ENCODE data around the gene CHRM2. TPM values are rescaled to one million over a fixed set of nuclear protein-coding genes. Genes with fewer than 3 reads are reported as not detected.

The CHRM2 gene
- total and polyA plus RNA-seq, 2 of the 4 experiments (the other 2 are of a cell fraction), result 79.3 to 184 TPM

GRCh38 chr7:136845899-136846465, 22.5 kb upstream of the CHRM2 start:
- H3K79me1 ChIP-seq (ENCODE audit: low read depth in 1 of 2, low read length in 2 of 2), result no peaks in the 10 kb centered on the region
- no CpG with 5 or more reads among the region's 1 CpG for WGBS, 2 experiments (ENCODE audit: extremely low coverage in 2 of 2, insufficient read length in 1 of 2)
- H2AFZ ChIP-seq (replicated peaks; ENCODE audit: low read length, poor library complexity), result no peak overlapping the region
- in situ Hi-C loops (cut with MboI; ENCODE audit: low sequenced_read_pairs) (no loop called here), dilution Hi-C loops (cut with HindIII; ENCODE audit: low sequenced_read_pairs, unreplicated experiment) (no loop called here), intact Hi-C loops (cut with micrococcal nuclease) (no loop called here)
- H3K4me1 ChIP-seq (ENCODE audit: control insufficient read depth, insufficient read depth, low read length), result no peaks in the 10 kb centered on the region
- H4K91ac ChIP-seq (ENCODE audit: insufficient read depth, low read depth, low read length), result no peak overlapping the region
- peaks cover 7% of the 10 kb centered on the region for H3K27me3 ChIP-seq (ENCODE audit: control insufficient read depth, insufficient read depth, low read length)
- no peaks in the 10 kb centered on the region for H3K9me3 ChIP-seq (ENCODE audit: control insufficient read depth, insufficient read depth, low read length)
- H4K8ac ChIP-seq (ENCODE audit: low read depth in 2 of 2, low read length in 2 of 2), result no peak overlapping the region
- H3K14ac ChIP-seq (replicated peaks; ENCODE audit: low read depth, low read length), result no peak overlapping the region
- H3K4me3 ChIP-seq (ENCODE audit: insufficient read depth, low read depth, low read length), result no peak overlapping the region
- no peak overlapping the region for H2BK15ac ChIP-seq (ENCODE audit: low read depth, low read length)
- H3K36me3 ChIP-seq (ENCODE audit: control insufficient read depth, insufficient read depth, low read length), result no peaks in the 10 kb centered on the region
- no peak overlapping the region for H3K27ac ChIP-seq (ENCODE audit: insufficient read depth, low read length)
- ATAC-seq (ENCODE audit: low read depth) (no peak), DNase-seq (peak; percentile 29)
- H3K4ac ChIP-seq (ENCODE audit: low read depth, low read length), result no peak overlapping the region
- H3K56ac ChIP-seq (ENCODE audit: extremely low read depth, insufficient read depth, low read length), result no peak overlapping the region
- no peaks in the 10 kb centered on the region for H4K20me1 ChIP-seq (ENCODE audit: insufficient read depth, low read length)
- no peaks in the 10 kb centered on the region for H3K9me1 ChIP-seq (ENCODE audit: insufficient read depth, low read length)
- no peak overlapping the region for H3K18ac ChIP-seq (ENCODE audit: low read depth, low read length)
- H3K9ac ChIP-seq (ENCODE audit: low read depth, low read length), result no peak overlapping the region
- TF ChIP-seq USF2 (IDR thresholded peaks at IDR 0.05; ENCODE audit: low read depth, low read length) (no peak), CEBPB (IDR thresholded peaks at IDR 0.05; ENCODE audit: low read depth, low read length) (no peak), ELK1 (IDR thresholded peaks at IDR 0.05; ENCODE audit: borderline replicate concordance, low read depth, low read length) (no peak), RCOR1 (IDR thresholded peaks at IDR 0.05; ENCODE audit: insufficient replicate concordance, low read length) (no peak), MAFK (IDR thresholded peaks at IDR 0.05; ENCODE audit: low read depth, low read length) (no peak), CHD1 (IDR thresholded peaks at IDR 0.05; ENCODE audit: low read depth, low read length) (no peak), RAD21 (IDR thresholded peaks at IDR 0.05; ENCODE audit: low read length) (no peak), FOS (IDR thresholded peaks at IDR 0.05; ENCODE audit: low read depth, low read length) (no peak), MAZ (IDR thresholded peaks at IDR 0.05; ENCODE audit: borderline replicate concordance, low read depth, low read length) (no peak), SMC3 (IDR thresholded peaks at IDR 0.05; ENCODE audit: low read depth, low read length) (no peak), POLR2A (IDR thresholded peaks at IDR 0.05; ENCODE audit: low read depth, low read length) (no peak)
- BruUV-seq (replicated peaks), result no TSS peak
- no peak overlapping the region for H2AK9ac ChIP-seq (replicated peaks; ENCODE audit: low read depth, low read length, poor library complexity)
- H3K4me2 ChIP-seq (ENCODE audit: low read depth, low read length), result no peak overlapping the region
- ChIA-PET POLR2A (ENCODE audit: unreplicated experiment) (no interaction called here), CTCF (interaction anchor here (0.7 kb wide), 1 partner anchor 23 kb away, joined by 3 read pairs; the partner anchor contains the start of gene CHRM2)
- H2BK5ac ChIP-seq (ENCODE audit: low read depth, low read length, poor library complexity, severe bottlenecking), result no peak overlapping the region
- no peak overlapping the region for H2AK5ac ChIP-seq (ENCODE audit: low read depth, low read length)
- no peak overlapping the region for H2BK20ac ChIP-seq (ENCODE audit: low read depth, low read length)
- H2BK120ac ChIP-seq (ENCODE audit: low read depth, low read length), result no peak overlapping the region
- H3K23ac ChIP-seq (ENCODE audit: low read depth, low read length), result no peak overlapping the region
- no peak overlapping the region for H4K5ac ChIP-seq (ENCODE audit: low read depth, low read length)
